PC-9 (cell line): Measurements from ENCODE around the gene DLG2.

Source experiments
- EZH2 ChIP-seq: fragments of 200-600 bp; sonication (generic); IDR thresholded peaks from 2 replicates; pipeline ENCODE4 v1.8.0; 2017; ENCODE audit warnings: antibody characterized with exemption, low read depth
- TF ChIP-seq, protein P1 (sequence below): fragments of 200-600 bp; sonication (generic); conservative IDR thresholded peaks from 2 replicates; pipeline ENCODE4 v1.6.1; 2017; ENCODE audit warnings: mixed run types, antibody characterized with exemption, mild to moderate bottlenecking, moderate library complexity

DNA sequence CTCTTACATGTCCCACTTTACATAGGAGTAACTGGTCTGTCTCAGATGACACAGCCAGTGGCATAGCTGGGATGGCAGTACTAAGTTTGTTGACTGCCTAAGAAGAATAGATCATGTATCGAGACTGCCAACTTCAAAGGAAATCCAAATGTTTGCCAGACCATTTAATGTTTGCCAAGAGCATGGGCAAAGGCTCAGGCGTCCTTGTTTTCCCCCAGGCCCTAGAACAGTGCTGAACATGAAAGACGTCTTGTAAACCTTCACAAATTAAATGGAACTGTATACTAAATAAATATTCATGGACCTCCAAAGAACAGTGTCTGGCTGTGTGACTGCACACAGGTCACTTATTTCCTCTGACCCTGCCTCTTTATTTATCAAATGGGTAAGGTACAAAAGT, 2106.3 kb downstream of the DLG2 start:
- TF ChIP-seq EZH2, result no peak
- TF ChIP-seq, protein P1, sequence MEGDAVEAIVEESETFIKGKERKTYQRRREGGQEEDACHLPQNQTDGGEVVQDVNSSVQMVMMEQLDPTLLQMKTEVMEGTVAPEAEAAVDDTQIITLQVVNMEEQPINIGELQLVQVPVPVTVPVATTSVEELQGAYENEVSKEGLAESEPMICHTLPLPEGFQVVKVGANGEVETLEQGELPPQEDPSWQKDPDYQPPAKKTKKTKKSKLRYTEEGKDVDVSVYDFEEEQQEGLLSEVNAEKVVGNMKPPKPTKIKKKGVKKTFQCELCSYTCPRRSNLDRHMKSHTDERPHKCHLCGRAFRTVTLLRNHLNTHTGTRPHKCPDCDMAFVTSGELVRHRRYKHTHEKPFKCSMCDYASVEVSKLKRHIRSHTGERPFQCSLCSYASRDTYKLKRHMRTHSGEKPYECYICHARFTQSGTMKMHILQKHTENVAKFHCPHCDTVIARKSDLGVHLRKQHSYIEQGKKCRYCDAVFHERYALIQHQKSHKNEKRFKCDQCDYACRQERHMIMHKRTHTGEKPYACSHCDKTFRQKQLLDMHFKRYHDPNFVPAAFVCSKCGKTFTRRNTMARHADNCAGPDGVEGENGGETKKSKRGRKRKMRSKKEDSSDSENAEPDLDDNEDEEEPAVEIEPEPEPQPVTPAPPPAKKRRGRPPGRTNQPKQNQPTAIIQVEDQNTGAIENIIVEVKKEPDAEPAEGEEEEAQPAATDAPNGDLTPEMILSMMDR, result no peak
